Lung microvascular endothelial cell (primary cell): ENCODE results near the gene FADS6. TPM values are rescaled to one million over a fixed set of nuclear protein-coding genes. Genes with fewer than 3 reads are reported as not detected.
A peak's percentile ranks its signal among the peaks of the same experiment; 100 is the strongest.

Experiments
- DNase-seq, 2 donors: peaks; one replicate each; pipeline versions ENCODE4 v3.0.0 to v3.0.0-alpha.2; 2010; ENCODE audit warnings: low read depth in 2 of 2
- total RNA-seq: library from RNA; depleted of rRNA; stranded (reverse); fragments of >200 nt; gene quantifications from 2 replicates; pipeline ENCODE4 v1.2.1, GENCODE V29; 2014

The FADS6 gene
- total RNA-seq, 1 donor from 2014 or later, result not detected

- DNase-seq, result no peak
Observed at GRCh38 chr17:74868251-74868907, 25.1 kb downstream of the FADS6 start.

GRCh38 chr17:74866198-74866835 is 27.1 kb downstream of the FADS6 start:
- DNase-seq, result no peak

- no peak for DNase-seq
Observed at GRCh38 chr17:74865504-74866197, 27.8 kb downstream of the FADS6 start.

GRCh38 chr17:74864866-74865395 is 28.5 kb downstream of the FADS6 start:
- peak; percentile 69 to 75 for DNase-seq

GRCh38 chr17:74864297-74864865 is 29.1 kb downstream of the FADS6 start:
- no peak for DNase-seq

- no peak for DNase-seq
Observed at GRCh38 chr17:74863420-74864296, 29.8 kb downstream of the FADS6 start.

GRCh38 chr17:74862919-74863318 is 30.5 kb downstream of the FADS6 start:
- DNase-seq, result no peak

- peak; percentile 51 to 61 for DNase-seq
Observed at GRCh38 chr17:74862108-74862901, 31.1 kb downstream of the FADS6 start.

GRCh38 chr17:74861662-74862107 is 31.7 kb downstream of the FADS6 start:
- no peak for DNase-seq

- no peak for DNase-seq
Observed at GRCh38 chr17:74860872-74861661, 32.4 kb downstream of the FADS6 start.

- no peak for DNase-seq
Observed at GRCh38 chr17:74860229-74860871, 33.1 kb downstream of the FADS6 start.

GRCh38 chr17:74859459-74860228 is 33.8 kb downstream of the FADS6 start, which contains the start of gene GRIN2C:
Gene GRIN2C, minus strand, starts transcription at chr17:74859885. Its CDS starts 4,793 bp downstream, at chr17:74855092.
- DNase-seq, result peak in 1 of 2 donors; percentile 26

- no peak for DNase-seq
Observed at GRCh38 chr17:74858672-74859458, 34.6 kb downstream of the FADS6 start.

- no peak for DNase-seq
Observed at GRCh38 chr17:74857191-74857590, 36.2 kb downstream of the FADS6 start.

GRCh38 chr17:74856112-74856511 is 37.3 kb downstream of the FADS6 start:
- no peak for DNase-seq

- DNase-seq, result no peak
Observed at GRCh38 chr17:74855323-74855722, 38.1 kb downstream of the FADS6 start.

GRCh38 chr17:74854792-74855191 is 38.6 kb downstream of the FADS6 start:
- DNase-seq, result no peak
